Thyroid gland (tissue), 4 donors: Measurements from ENCODE around the gene SNX9.

Experiments used
- POLR2A ChIP-seq, 2 donors: fragments of 450-650 bp; IDR thresholded peaks; one replicate each; pipeline ENCODE4 v1.6.1; 2017; ENCODE audit warnings: antibody characterized with exemption in 2 of 2, mild to moderate bottlenecking in 2 of 2, moderate library complexity in 1 of 2
- TF ChIP-seq, protein P1 (sequence below), 6 experiments: fragments of 200-600 bp in 3 of 6; fragments of 450-650 bp in 3 of 6; sonication (generic) in 3 of 6; IDR thresholded peaks; one replicate each; pipeline ENCODE4 v1.5.1; 2016 to 2019; ENCODE audit warnings: antibody characterized with exemption in 6 of 6, mild to moderate bottlenecking in 2 of 6, inconsistent platforms in 1 of 6, moderate library complexity in 1 of 6

GRCh38 chr6:157881342-157881741 lies 58.3 kb downstream of the SNX9 start:
- TF ChIP-seq, protein P1, sequence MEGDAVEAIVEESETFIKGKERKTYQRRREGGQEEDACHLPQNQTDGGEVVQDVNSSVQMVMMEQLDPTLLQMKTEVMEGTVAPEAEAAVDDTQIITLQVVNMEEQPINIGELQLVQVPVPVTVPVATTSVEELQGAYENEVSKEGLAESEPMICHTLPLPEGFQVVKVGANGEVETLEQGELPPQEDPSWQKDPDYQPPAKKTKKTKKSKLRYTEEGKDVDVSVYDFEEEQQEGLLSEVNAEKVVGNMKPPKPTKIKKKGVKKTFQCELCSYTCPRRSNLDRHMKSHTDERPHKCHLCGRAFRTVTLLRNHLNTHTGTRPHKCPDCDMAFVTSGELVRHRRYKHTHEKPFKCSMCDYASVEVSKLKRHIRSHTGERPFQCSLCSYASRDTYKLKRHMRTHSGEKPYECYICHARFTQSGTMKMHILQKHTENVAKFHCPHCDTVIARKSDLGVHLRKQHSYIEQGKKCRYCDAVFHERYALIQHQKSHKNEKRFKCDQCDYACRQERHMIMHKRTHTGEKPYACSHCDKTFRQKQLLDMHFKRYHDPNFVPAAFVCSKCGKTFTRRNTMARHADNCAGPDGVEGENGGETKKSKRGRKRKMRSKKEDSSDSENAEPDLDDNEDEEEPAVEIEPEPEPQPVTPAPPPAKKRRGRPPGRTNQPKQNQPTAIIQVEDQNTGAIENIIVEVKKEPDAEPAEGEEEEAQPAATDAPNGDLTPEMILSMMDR (IDR thresholded peaks at IDR 0.05), result no peak
- no peak for TF ChIP-seq POLR2A (IDR thresholded peaks at IDR 0.05)
